ENCODE data around the gene THSD7B.

Gene THSD7B

GRCh38 chr2:137194111-137194510 is 428.8 kb downstream of the THSD7B start:
- Histone ChIP-seq H2BK15ac (ENCODE audit: low read depth, poor library complexity, severe bottlenecking) (no peak overlapping the region), H3K79me1 (replicated peaks; ENCODE audit: low read length, poor library complexity, severe bottlenecking) (no peaks in the 10 kb centered on the region), H2BK12ac (ENCODE audit: low read length in 2 of 2) (no peak overlapping the region), H2BK120ac (ENCODE audit: low read depth, low read length) (no peak overlapping the region), H3K4me1 (ENCODE audit: control insufficient read depth, insufficient read depth, low read depth, low read length) (peaks cover 9% of the 10 kb centered on the region), H2BK5ac (ENCODE audit: low read depth, low read length, poor library complexity, severe bottlenecking) (no peak overlapping the region), H3K27me3 (ENCODE audit: control insufficient read depth in 1 of 2, insufficient read depth in 1 of 2, low read length in 2 of 2) (no peaks in the 10 kb centered on the region), H3K9ac (ENCODE audit: low read length) (no peak overlapping the region), H2AFZ (ENCODE audit: low read depth, low read length) (no peak overlapping the region), H3K27ac (ENCODE audit: low read length, poor library complexity, severe bottlenecking) (peak overlapping the region; percentile 49), H3K4me2 (ENCODE audit: low read length, poor library complexity, severe bottlenecking) (no peak overlapping the region), H4K91ac (ENCODE audit: low read length) (no peak overlapping the region), H3K18ac (ENCODE audit: low read depth in 1 of 2, low read length in 2 of 2) (no peak overlapping the region), H3K4ac (ENCODE audit: low read depth in 1 of 2, low read length in 2 of 2) (no peak overlapping the region), H3K23ac (ENCODE audit: low read length in 2 of 2) (no peak overlapping the region), H3K14ac (ENCODE audit: low read length in 2 of 2) (no peak overlapping the region), H2AK5ac (ENCODE audit: low read length, severe bottlenecking) (no peak overlapping the region), H3K9me3 (ENCODE audit: control insufficient read depth, low read length) (no peaks in the 10 kb centered on the region), H3K36me3 (ENCODE audit: control insufficient read depth in 1 of 2, insufficient read depth in 2 of 2, low read depth in 1 of 2, low read length in 2 of 2) (no peaks in the 10 kb centered on the region), H4K8ac (ENCODE audit: low read length) (no peak overlapping the region), H3K4me3 (ENCODE audit: insufficient read depth in 1 of 2, low read depth in 1 of 2, low read length in 2 of 2) (no peak overlapping the region)
- 38% methylated on average over 1 of the region's 1 CpG for WGBS
- DNase-seq = no peak

- H3K4me3 ChIP-seq (ENCODE audit: insufficient read depth in 1 of 2, low read depth in 1 of 2, low read length in 2 of 2) = no peak overlapping the region
- no peaks in the 10 kb centered on the region for H3K9me3 ChIP-seq (ENCODE audit: control insufficient read depth, low read length)
- no peak overlapping the region for H2BK120ac ChIP-seq (ENCODE audit: low read depth, low read length)
- no peaks in the 10 kb centered on the region for H3K4me1 ChIP-seq (ENCODE audit: control insufficient read depth, insufficient read depth, low read depth, low read length)
- no peak overlapping the region for H2AK5ac ChIP-seq (ENCODE audit: low read length, severe bottlenecking)
- no peaks in the 10 kb centered on the region for H3K79me1 ChIP-seq (replicated peaks; ENCODE audit: low read length, poor library complexity, severe bottlenecking)
- DNase-seq = no peak
- no peaks in the 10 kb centered on the region for H3K36me3 ChIP-seq (ENCODE audit: control insufficient read depth in 1 of 2, insufficient read depth in 2 of 2, low read depth in 1 of 2, low read length in 2 of 2)
- H3K4ac ChIP-seq (ENCODE audit: low read depth in 1 of 2, low read length in 2 of 2) = no peak overlapping the region
- H4K8ac ChIP-seq (ENCODE audit: low read length) = no peak overlapping the region
- no peak overlapping the region for H2BK12ac ChIP-seq (ENCODE audit: low read length in 2 of 2)
- H4K91ac ChIP-seq (ENCODE audit: low read length) = no peak overlapping the region
- H3K9ac ChIP-seq (ENCODE audit: low read length) = no peak overlapping the region
- no peak overlapping the region for H3K18ac ChIP-seq (ENCODE audit: low read depth in 1 of 2, low read length in 2 of 2)
- WGBS = no CpG with 5 or more reads among the region's 1 CpG
- no peak overlapping the region for H3K27ac ChIP-seq (ENCODE audit: low read length, poor library complexity, severe bottlenecking)
- H2BK15ac ChIP-seq (ENCODE audit: low read depth, poor library complexity, severe bottlenecking) = no peak overlapping the region
- H3K23ac ChIP-seq (ENCODE audit: low read length in 2 of 2) = no peak overlapping the region
- no peaks in the 10 kb centered on the region for H3K27me3 ChIP-seq (ENCODE audit: control insufficient read depth in 1 of 2, insufficient read depth in 1 of 2, low read length in 2 of 2)
- no peak overlapping the region for H3K4me2 ChIP-seq (ENCODE audit: low read length, poor library complexity, severe bottlenecking)
- H2BK5ac ChIP-seq (ENCODE audit: low read depth, low read length, poor library complexity, severe bottlenecking) = no peak overlapping the region
- H2AFZ ChIP-seq (ENCODE audit: low read depth, low read length) = no peak overlapping the region
- no peak overlapping the region for H3K14ac ChIP-seq (ENCODE audit: low read length in 2 of 2)
Measured at GRCh38 chr2:137199751-137200150, 434.4 kb downstream of the THSD7B start.

- no peaks in the 10 kb centered on the region for H3K27me3 ChIP-seq (ENCODE audit: control insufficient read depth in 1 of 2, insufficient read depth in 1 of 2, low read length in 2 of 2)
- no peaks in the 10 kb centered on the region for H3K4me1 ChIP-seq (ENCODE audit: control insufficient read depth, insufficient read depth, low read depth, low read length)
- H2BK120ac ChIP-seq (ENCODE audit: low read depth, low read length) = no peak overlapping the region
- no peak overlapping the region for H2AK5ac ChIP-seq (ENCODE audit: low read length, severe bottlenecking)
- H3K23ac ChIP-seq (ENCODE audit: low read length in 2 of 2) = no peak overlapping the region
- H3K4me3 ChIP-seq (ENCODE audit: insufficient read depth in 1 of 2, low read depth in 1 of 2, low read length in 2 of 2) = no peak overlapping the region
- no peak overlapping the region for H2BK12ac ChIP-seq (ENCODE audit: low read length in 2 of 2)
- no peak overlapping the region for H3K4me2 ChIP-seq (ENCODE audit: low read length, poor library complexity, severe bottlenecking)
- no peak overlapping the region for H2BK5ac ChIP-seq (ENCODE audit: low read depth, low read length, poor library complexity, severe bottlenecking)
- WGBS = 64% methylated on average over 4 of the region's 4 CpGs
- no peak overlapping the region for H3K18ac ChIP-seq (ENCODE audit: low read depth in 1 of 2, low read length in 2 of 2)
- no peaks in the 10 kb centered on the region for H3K36me3 ChIP-seq (ENCODE audit: control insufficient read depth in 1 of 2, insufficient read depth in 2 of 2, low read depth in 1 of 2, low read length in 2 of 2)
- DNase-seq = no peak
- H3K9me3 ChIP-seq (ENCODE audit: control insufficient read depth, low read length) = no peaks in the 10 kb centered on the region
- no peak overlapping the region for H4K91ac ChIP-seq (ENCODE audit: low read length)
- no peak overlapping the region for H3K14ac ChIP-seq (ENCODE audit: low read length in 2 of 2)
- H4K8ac ChIP-seq (ENCODE audit: low read length) = no peak overlapping the region
- H2AFZ ChIP-seq (ENCODE audit: low read depth, low read length) = no peak overlapping the region
- no peak overlapping the region for H3K27ac ChIP-seq (ENCODE audit: low read length, poor library complexity, severe bottlenecking)
- H3K79me1 ChIP-seq (replicated peaks; ENCODE audit: low read length, poor library complexity, severe bottlenecking) = no peaks in the 10 kb centered on the region
- H3K9ac ChIP-seq (ENCODE audit: low read length) = no peak overlapping the region
- no peak overlapping the region for H3K4ac ChIP-seq (ENCODE audit: low read depth in 1 of 2, low read length in 2 of 2)
- no peak overlapping the region for H2BK15ac ChIP-seq (ENCODE audit: low read depth, poor library complexity, severe bottlenecking)
Measured at GRCh38 chr2:137202318-137202717, 437.0 kb downstream of the THSD7B start.

GRCh38 chr2:137205324-137205723 is 440.0 kb downstream of the THSD7B start:
- WGBS = 17% methylated on average over 1 of the region's 3 CpGs
- Histone ChIP-seq H3K4me3 (ENCODE audit: insufficient read depth in 1 of 2, low read depth in 1 of 2, low read length in 2 of 2) (no peak overlapping the region), H2BK5ac (ENCODE audit: low read depth, low read length, poor library complexity, severe bottlenecking) (no peak overlapping the region), H3K4me2 (ENCODE audit: low read length, poor library complexity, severe bottlenecking) (no peak overlapping the region), H2BK120ac (ENCODE audit: low read depth, low read length) (no peak overlapping the region), H3K4ac (ENCODE audit: low read depth in 1 of 2, low read length in 2 of 2) (no peak overlapping the region), H4K91ac (ENCODE audit: low read length) (no peak overlapping the region), H2AK5ac (ENCODE audit: low read length, severe bottlenecking) (no peak overlapping the region), H3K9ac (ENCODE audit: low read length) (no peak overlapping the region), H3K36me3 (ENCODE audit: control insufficient read depth in 1 of 2, insufficient read depth in 2 of 2, low read depth in 1 of 2, low read length in 2 of 2) (no peaks in the 10 kb centered on the region), H3K18ac (ENCODE audit: low read depth in 1 of 2, low read length in 2 of 2) (no peak overlapping the region), H2AFZ (ENCODE audit: low read depth, low read length) (no peak overlapping the region), H3K4me1 (ENCODE audit: control insufficient read depth, insufficient read depth, low read depth, low read length) (peaks cover 2% of the 10 kb centered on the region), H3K79me1 (replicated peaks; ENCODE audit: low read length, poor library complexity, severe bottlenecking) (no peaks in the 10 kb centered on the region), H3K27ac (ENCODE audit: low read length, poor library complexity, severe bottlenecking) (no peak overlapping the region), H2BK12ac (ENCODE audit: low read length in 2 of 2) (no peak overlapping the region), H3K23ac (ENCODE audit: low read length in 2 of 2) (no peak overlapping the region), H2BK15ac (ENCODE audit: low read depth, poor library complexity, severe bottlenecking) (no peak overlapping the region), H4K8ac (ENCODE audit: low read length) (no peak overlapping the region), H3K14ac (ENCODE audit: low read length in 2 of 2) (no peak overlapping the region), H3K9me3 (ENCODE audit: control insufficient read depth, low read length) (no peaks in the 10 kb centered on the region), H3K27me3 (ENCODE audit: control insufficient read depth in 1 of 2, insufficient read depth in 1 of 2, low read length in 2 of 2) (no peaks in the 10 kb centered on the region)
- no peak for DNase-seq

All from mesenchymal stem cell (in vitro differentiated cells and primary cell).